HG02943 (cell line): Measurements from ENCODE around the gene SLC51A.

ENCODE experiments used
- ATAC-seq: cut with Tn5 transposase; IDR thresholded peaks from one replicate; pipeline ENCODE4 v1.9.1; 2021; ENCODE audit warnings: mild to moderate bottlenecking, low read depth, moderate library complexity; ENCODE audit not compliant: unreplicated experiment

SLC51A gene

GRCh38 chr3:196210673-196211556 is 5.4 kb upstream of the SLC51A start, which contains the start of gene ZDHHC19:
ZDHHC19 (minus strand) TSS chr3:196211400; CDS start chr3:196211315, 85 bp downstream.
- ATAC-seq = no peak

GRCh38 chr3:196214783-196215441 is 1.4 kb upstream of the SLC51A start:
- no peak for ATAC-seq

GRCh38 chr3:196215493-196216020 is 777 bp upstream of the SLC51A start:
- no peak for ATAC-seq

GRCh38 chr3:196216681-196217211 is 412 bp downstream of the SLC51A start:
- ATAC-seq = no peak

- no peak for ATAC-seq
Observed at GRCh38 chr3:196217307-196218154, 1.2 kb downstream of the SLC51A start.

GRCh38 chr3:196218155-196218712 is 1.9 kb downstream of the SLC51A start:
- ATAC-seq = no peak

GRCh38 chr3:196219194-196219969 is 3.0 kb downstream of the SLC51A start:
- peak; percentile 69 for ATAC-seq

GRCh38 chr3:196219970-196220311 is 3.6 kb downstream of the SLC51A start:
- ATAC-seq = no peak

GRCh38 chr3:196220587-196220986 is 4.3 kb downstream of the SLC51A start:
- ATAC-seq = no peak

- no peak for ATAC-seq
Observed at GRCh38 chr3:196220991-196221390, 4.7 kb downstream of the SLC51A start.

- ATAC-seq = no peak
Observed at GRCh38 chr3:196222876-196223595, 6.7 kb downstream of the SLC51A start.

- no peak for ATAC-seq
Observed at GRCh38 chr3:196225086-196225485, 8.8 kb downstream of the SLC51A start.

GRCh38 chr3:196225763-196226364 is 9.5 kb downstream of the SLC51A start:
- ATAC-seq = no peak

GRCh38 chr3:196227121-196227561 is 10.8 kb downstream of the SLC51A start:
- no peak for ATAC-seq

- no peak for ATAC-seq
Observed at GRCh38 chr3:196227629-196228493, 11.5 kb downstream of the SLC51A start.

- ATAC-seq = no peak
Observed at GRCh38 chr3:196232154-196232881, 16.0 kb downstream of the SLC51A start.

GRCh38 chr3:196232882-196233251 is 16.5 kb downstream of the SLC51A start:
- no peak for ATAC-seq
